Right lobe of liver (tissue), 6 donors: ENCODE measurements around the gene PLXNA1. TPM values are rescaled to one million over a fixed set of nuclear protein-coding genes. Genes with fewer than 3 reads are reported as not detected.

ENCODE experiments used
- ATAC-seq, 4 donors: fragments of 200-7000 bp; cut with Tn5 transposase; one replicate each; pipeline ENCODE4 v1.9.1; 2020; ENCODE audit warnings: mild to moderate bottlenecking in 4 of 4, moderate library complexity in 4 of 4
- DNase-seq, 3 donors: peaks; one replicate each; pipeline ENCODE4 v3.0.0-alpha.2; 2020
- H3K27ac ChIP-seq, 3 donors: fragments of 200-600 bp; one replicate each; pipeline ENCODE4 v1.8.0; 2022
- H3K27me3 ChIP-seq, 2 donors: fragments of 200-600 bp; one replicate each; pipeline ENCODE4 v1.8.0; 2022
- H3K36me3 ChIP-seq, 4 donors: fragments of 200-600 bp; sonication (generic) in 1 of 4; one replicate each; pipeline versions ENCODE4 v1.5.1 to v1.8.0; 2017 to 2022; ENCODE audit warnings: control low read depth in 1 of 4
- H3K4me1 ChIP-seq, 4 donors: fragments of 200-600 bp; sonication (generic) in 1 of 4; one replicate each; pipeline versions ENCODE4 v1.5.1 to v1.8.0; 2017 to 2022; ENCODE audit warnings: control low read depth in 1 of 4
- H3K4me3 ChIP-seq, 3 donors: fragments of 200-600 bp; one replicate each; pipeline ENCODE4 v1.8.0; 2022
- H3K9me3 ChIP-seq, 4 donors: fragments of 200-600 bp; sonication (generic) in 1 of 4; one replicate each; pipeline versions ENCODE4 v1.5.1 to v1.8.0; 2017 to 2022; ENCODE audit warnings: control low read depth in 1 of 4
- POLR2A ChIP-seq: fragments of 450-650 bp; IDR thresholded peaks from one replicate; pipeline ENCODE4 v1.6.1; 2017; ENCODE audit warnings: antibody characterized with exemption, mild to moderate bottlenecking
- WGBS: methylation state at CpG from one replicate; pipeline ENCODE4 v1.1.6; 2018; ENCODE audit warnings: low coverage, low lambda C conversion rate; ENCODE audit not compliant: insufficient coverage; ENCODE audit errors: missing lambda C conversion rate; 5-methylcytosine and 5-hydroxymethylcytosine counted together
- intact Hi-C, 2 donors: fragments of 100-400 bp; cut with DNase I; formaldehyde crosslinking; loops; one replicate each; pipeline versions ENCODE4 v1.11.2 to v1.14.1; 2022
- total RNA-seq, 6 experiments: library from RNA; depleted of rRNA in 2 of 6; stranded (reverse); fragments of >200 nt in 2 of 6; fragmentation: NEBNext Ultra II Directional in 3 of 6; extraction: Animal tissue kit (Norgen Biotek cat#: 25700) in 3 of 6; gene quantifications; one replicate each; pipeline versions ENCODE4 v1.1.0 to v1.2.4, GENCODE V29; 2016 to 2023
- TF ChIP-seq, protein P1 (sequence below), 4 donors: fragments of 200-600 bp in 3 of 4; fragments of 450-650 bp in 1 of 4; IDR thresholded peaks; one replicate each; pipeline versions ENCODE4 v1.5.1 to v1.8.0; 2016 to 2022; ENCODE audit warnings: antibody characterized with exemption in 4 of 4, mild to moderate bottlenecking in 2 of 4
- donor health status: DM: no; HTN: yes; CAD: no.
- donor health status: DM: no; HTN: no; CAD: no.
- donor health status: DM: no; HTN: no; CAD: no.
- donor health status: DM: no; HTN: yes; CAD: no.
- donor health status: DM: no; HTN: yes; CAD: no.

The PLXNA1 gene
- total RNA-seq, 6 experiments from 2014 or later, result 2.0 to 8.7 (median 5.6) TPM

DNA sequence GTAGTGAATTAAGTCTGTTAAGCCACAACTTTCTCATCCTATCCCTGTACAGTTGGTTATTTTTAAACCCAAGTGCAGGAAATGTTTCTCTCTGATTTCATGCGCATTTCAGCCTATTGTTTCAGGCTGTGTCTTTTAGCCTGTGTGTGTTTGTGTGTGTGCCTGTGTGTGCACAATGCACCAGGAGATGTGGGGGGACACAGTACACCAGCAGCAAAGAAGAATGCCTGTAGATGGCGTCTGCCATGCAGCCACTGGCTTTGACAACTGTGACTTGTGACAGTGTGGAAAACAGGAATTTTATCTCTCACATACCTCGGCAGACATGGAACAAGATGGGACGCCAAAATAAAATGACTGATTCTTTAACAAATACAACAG lies 43.6 kb upstream of the PLXNA1 start:
- Histone ChIP-seq H3K36me3 (no peaks in the 10 kb centered on the region), H3K4me1 (no peaks in the 10 kb centered on the region), H3K27me3 (no peaks in the 10 kb centered on the region), H3K9me3 (no peaks in the 10 kb centered on the region), H3K27ac (no peak overlapping the region), H3K4me3 (no peak overlapping the region)
- ATAC-seq (no peak), DNase-seq (no peak)
- no peak for TF ChIP-seq POLR2A
- TF ChIP-seq, protein P1, sequence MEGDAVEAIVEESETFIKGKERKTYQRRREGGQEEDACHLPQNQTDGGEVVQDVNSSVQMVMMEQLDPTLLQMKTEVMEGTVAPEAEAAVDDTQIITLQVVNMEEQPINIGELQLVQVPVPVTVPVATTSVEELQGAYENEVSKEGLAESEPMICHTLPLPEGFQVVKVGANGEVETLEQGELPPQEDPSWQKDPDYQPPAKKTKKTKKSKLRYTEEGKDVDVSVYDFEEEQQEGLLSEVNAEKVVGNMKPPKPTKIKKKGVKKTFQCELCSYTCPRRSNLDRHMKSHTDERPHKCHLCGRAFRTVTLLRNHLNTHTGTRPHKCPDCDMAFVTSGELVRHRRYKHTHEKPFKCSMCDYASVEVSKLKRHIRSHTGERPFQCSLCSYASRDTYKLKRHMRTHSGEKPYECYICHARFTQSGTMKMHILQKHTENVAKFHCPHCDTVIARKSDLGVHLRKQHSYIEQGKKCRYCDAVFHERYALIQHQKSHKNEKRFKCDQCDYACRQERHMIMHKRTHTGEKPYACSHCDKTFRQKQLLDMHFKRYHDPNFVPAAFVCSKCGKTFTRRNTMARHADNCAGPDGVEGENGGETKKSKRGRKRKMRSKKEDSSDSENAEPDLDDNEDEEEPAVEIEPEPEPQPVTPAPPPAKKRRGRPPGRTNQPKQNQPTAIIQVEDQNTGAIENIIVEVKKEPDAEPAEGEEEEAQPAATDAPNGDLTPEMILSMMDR (IDR thresholded peaks at IDR 0.05), result peak in 1 of 4 donors; percentile 12
- intact Hi-C loops, result no loop called here
- 65% methylated on average over 4 of the region's 4 CpGs for WGBS

DNA sequence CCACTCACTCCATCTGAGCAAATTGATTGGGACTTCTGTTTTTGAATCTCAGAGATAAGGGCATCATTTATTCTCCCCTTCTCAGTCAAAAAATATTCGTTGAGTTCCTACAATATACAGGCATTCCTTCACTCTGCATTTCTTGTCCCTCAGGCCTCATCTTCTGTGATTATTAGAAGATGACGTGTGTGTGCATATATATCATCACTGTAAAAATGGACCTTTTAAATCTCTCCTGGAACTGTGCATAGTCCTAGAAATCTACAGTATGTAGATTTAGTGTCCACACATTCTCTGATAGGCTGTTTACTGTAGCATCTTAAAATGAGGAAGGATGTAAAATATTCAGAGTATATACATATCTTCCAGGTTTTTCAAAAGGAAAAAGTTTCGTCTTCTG lies 43.2 kb upstream of the PLXNA1 start:
- ATAC-seq, result no peak
- WGBS, result 77% methylated on average over 3 of the region's 3 CpGs

DNA sequence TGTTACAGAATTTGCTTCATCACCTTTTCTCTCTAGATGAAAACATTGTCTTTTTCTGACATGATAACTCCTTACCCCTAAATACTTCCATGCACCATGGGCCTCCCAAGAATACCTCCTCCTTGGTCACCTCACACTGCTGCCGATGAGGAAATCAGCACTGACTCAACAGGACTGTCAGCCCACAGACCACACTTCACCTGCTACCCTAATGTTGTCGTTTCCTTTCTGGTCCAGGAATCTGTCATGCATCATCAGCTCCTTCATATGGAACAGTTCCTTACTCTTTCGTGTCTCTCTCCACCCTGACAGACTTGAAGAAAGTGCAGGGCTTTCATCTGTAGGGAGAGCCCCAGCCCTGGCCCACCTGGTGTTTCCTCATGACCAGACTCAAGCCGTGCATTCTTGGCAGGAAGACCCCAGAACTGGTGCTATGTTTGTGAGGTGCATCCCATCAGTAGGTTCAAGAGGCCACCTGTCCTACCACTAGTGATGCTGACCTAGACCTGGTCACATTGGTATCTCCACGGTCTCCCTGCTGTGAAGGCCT lies 41.1 kb upstream of the PLXNA1 start:
- ATAC-seq (no peak), DNase-seq (no peak)
- no peak overlapping the region for H3K4me3 ChIP-seq
- intact Hi-C loops, result no loop called here
- H3K4me1 ChIP-seq, result no peaks in the 10 kb centered on the region
- H3K9me3 ChIP-seq, result no peaks in the 10 kb centered on the region
- 79% methylated on average over 3 of the region's 5 CpGs for WGBS
- H3K36me3 ChIP-seq, result no peaks in the 10 kb centered on the region
- TF ChIP-seq, protein P1 (IDR thresholded peaks at IDR 0.05), result no peak
- TF ChIP-seq POLR2A, result no peak
- H3K27ac ChIP-seq, result no peak overlapping the region
- H3K27me3 ChIP-seq, result no peaks in the 10 kb centered on the region

More for the DNA sequence above, 43.2 kb upstream of the PLXNA1 start:
- TF ChIP-seq POLR2A, result no peak
- Histone ChIP-seq H3K27me3 (no peaks in the 10 kb centered on the region), H3K9me3 (no peaks in the 10 kb centered on the region), H3K36me3 (no peaks in the 10 kb centered on the region), H3K4me3 (no peak overlapping the region), H3K27ac (no peak overlapping the region), H3K4me1 (no peaks in the 10 kb centered on the region)
- DNase-seq, result no peak
- intact Hi-C loops, result no loop called here

DNA sequence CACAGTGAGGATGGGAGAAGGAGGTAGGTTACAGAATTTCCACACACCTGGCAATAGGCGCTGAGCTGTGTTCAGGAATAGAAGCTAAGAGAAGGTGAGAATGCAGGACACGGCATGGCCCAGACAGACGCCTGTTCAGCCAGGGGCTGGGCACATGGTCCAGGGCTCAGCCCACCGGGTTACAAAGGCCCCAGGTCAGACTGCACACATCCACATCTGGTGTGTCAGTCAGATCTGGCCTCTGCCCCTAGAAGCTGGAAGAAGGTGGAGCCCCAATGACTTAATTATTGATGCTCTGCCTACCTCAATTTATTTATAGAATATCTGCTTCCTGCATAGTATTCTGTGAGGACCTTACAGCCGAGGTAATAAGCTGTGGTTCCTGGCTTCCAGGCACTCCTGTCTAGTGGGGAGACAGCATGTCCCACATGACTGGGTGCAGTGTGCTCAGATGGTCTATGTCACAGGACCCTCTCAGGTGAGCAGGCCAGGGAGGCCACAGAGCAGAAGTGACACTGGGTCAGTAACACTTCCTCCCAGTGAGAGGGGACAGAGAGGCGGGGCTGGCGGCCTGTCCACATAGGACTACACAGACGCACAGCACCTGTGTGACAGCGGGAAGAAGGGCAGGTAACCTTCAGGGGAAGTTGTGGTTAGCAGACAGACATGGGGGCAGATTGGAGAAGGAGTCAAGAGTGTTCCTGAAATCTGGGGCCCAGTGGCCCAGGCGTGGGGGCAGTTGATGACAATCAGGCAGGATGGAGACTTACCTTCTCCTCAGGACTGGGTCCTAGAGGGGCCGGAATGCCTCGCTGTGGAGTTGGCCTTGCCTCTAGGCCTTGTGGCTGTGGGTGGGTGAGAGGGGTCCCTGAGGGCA lies 38.6 kb upstream of the PLXNA1 start:
- DNase-seq (no peak), ATAC-seq (no peak)
- Histone ChIP-seq H3K36me3 (no peaks in the 10 kb centered on the region), H3K27ac (no peak overlapping the region), H3K27me3 (no peaks in the 10 kb centered on the region), H3K4me1 (no peaks in the 10 kb centered on the region), H3K4me3 (no peak overlapping the region), H3K9me3 (no peaks in the 10 kb centered on the region)
- TF ChIP-seq, protein P1 (IDR thresholded peaks at IDR 0.05), result no peak
- TF ChIP-seq POLR2A, result no peak
- 99% methylated on average over 9 of the region's 12 CpGs for WGBS
- intact Hi-C loops, result no loop called here

DNA sequence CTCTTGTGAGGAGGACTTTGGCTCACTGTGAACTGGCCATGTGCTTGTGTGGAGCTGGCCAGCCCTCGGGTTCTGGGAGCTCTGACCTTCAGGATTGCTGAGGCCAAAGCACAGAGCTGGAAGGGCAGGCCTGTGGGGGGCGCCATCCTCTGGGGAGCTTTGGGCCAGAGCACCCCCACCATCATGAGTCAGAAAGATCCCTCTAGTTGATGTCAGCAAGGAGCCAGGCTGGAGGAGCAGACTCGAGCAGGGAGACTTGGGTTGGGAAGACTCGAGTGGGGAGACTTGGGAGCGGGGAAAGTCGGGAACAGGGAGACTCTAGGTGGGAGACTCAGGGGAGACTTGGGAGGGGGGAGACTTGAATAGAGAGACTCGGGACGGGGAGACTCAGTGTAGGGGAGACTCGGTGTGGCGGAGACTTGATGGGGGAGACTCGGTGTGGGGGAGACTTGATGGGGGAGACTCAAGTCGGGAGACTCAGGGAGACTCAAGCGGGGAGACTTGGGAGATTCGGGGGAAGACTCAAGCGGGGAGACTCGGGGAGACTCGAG lies 37.7 kb upstream of the PLXNA1 start:
- DNase-seq (no peak), ATAC-seq (no peak)
- Histone ChIP-seq H3K36me3 (no peaks in the 10 kb centered on the region), H3K27ac (no peak overlapping the region), H3K4me3 (no peak overlapping the region), H3K27me3 (no peaks in the 10 kb centered on the region), H3K9me3 (no peaks in the 10 kb centered on the region), H3K4me1 (no peaks in the 10 kb centered on the region)
- 84% methylated on average over 17 of the region's 17 CpGs for WGBS
- intact Hi-C loops, result no loop called here
- TF ChIP-seq, protein P1 (IDR thresholded peaks at IDR 0.05), result no peak
- no peak for TF ChIP-seq POLR2A
